Measurements from ENCODE around the gene SERPINE3. TPM values are rescaled to one million over a fixed set of nuclear protein-coding genes. Genes with fewer than 3 reads are reported as not detected.

SERPINE3 gene
- total and polyA plus RNA-seq, 2 donors from 2014 or later = not detected

GRCh38 chr13:51347099-51347498, 7.6 kb downstream of the SERPINE3 start:
- Histone ChIP-seq H3K27ac (ENCODE audit: low read depth in 2 of 2, low read length in 2 of 2) (no peak overlapping the region), H3K9me3 (ENCODE audit: control insufficient read depth in 2 of 3, insufficient read depth in 1 of 3, low read length in 3 of 3) (no peaks in the 10 kb centered on the region), H3K27me3 (ENCODE audit: control insufficient read depth, insufficient read depth, low read length) (no peaks in the 10 kb centered on the region), H3K4me3 (ENCODE audit: low read length in 3 of 3) (no peak overlapping the region), H3K4me1 (ENCODE audit: control insufficient read depth in 2 of 3, insufficient read depth in 2 of 3, low read depth in 1 of 3, low read length in 3 of 3) (peaks cover 0 to 6% (median 0%) of the 10 kb centered on the region in 3 donors), H3K36me3 (ENCODE audit: control insufficient read depth in 2 of 3, insufficient read depth in 3 of 3, low read length in 3 of 3) (no peaks in the 10 kb centered on the region), H3K9ac (ENCODE audit: low read length in 3 of 3) (no peak overlapping the region)
- FAIRE-seq = no peak
- no peak for DNase-seq
- intact Hi-C loops (cut with DNase I) = no loop called here
- TF ChIP-seq CTCF (IDR thresholded peaks at IDR 0.05; ENCODE audit: borderline replicate concordance, extremely low read depth, insufficient read depth) = no peak

- intact Hi-C loops (cut with DNase I) = no loop called here
- no peak for DNase-seq
These were observed 8.8 kb downstream of the SERPINE3 start for GRCh38 chr13:51348069-51348967.

DNA sequence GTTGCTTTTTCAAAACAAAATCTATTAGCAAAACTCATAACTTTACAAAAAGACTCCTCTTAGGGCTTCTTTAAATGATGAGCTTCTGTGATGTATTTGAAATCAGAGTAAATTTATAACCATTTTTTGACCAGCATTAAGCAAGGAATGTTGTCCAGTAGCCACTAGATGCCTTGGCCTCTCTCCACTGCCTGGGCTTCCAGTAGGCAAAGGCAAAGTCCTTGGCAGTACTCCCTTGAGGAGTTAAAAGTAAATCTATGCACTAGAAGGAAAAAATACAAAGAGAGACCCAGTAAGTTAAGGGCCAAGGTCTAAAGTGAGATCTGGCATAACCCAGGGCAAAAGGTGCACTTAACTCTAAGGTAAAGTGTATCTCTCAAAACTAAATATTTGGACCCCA, 9.5 kb downstream of the SERPINE3 start:
- no peaks in the 10 kb centered on the region for H3K36me3 ChIP-seq (ENCODE audit: control insufficient read depth in 2 of 3, insufficient read depth in 3 of 3, low read length in 3 of 3)
- H3K4me1 ChIP-seq (ENCODE audit: control insufficient read depth in 2 of 3, insufficient read depth in 2 of 3, low read depth in 1 of 3, low read length in 3 of 3) = peaks cover 0 to 6% (median 0%) of the 10 kb centered on the region in 3 donors
- intact Hi-C loops (cut with DNase I) = no loop called here
- no peak for DNase-seq
- no peaks in the 10 kb centered on the region for H3K9me3 ChIP-seq (ENCODE audit: control insufficient read depth in 2 of 3, insufficient read depth in 1 of 3, low read length in 3 of 3)
- no peaks in the 10 kb centered on the region for H3K27me3 ChIP-seq (ENCODE audit: control insufficient read depth, insufficient read depth, low read length)
- H3K9ac ChIP-seq (ENCODE audit: low read length in 3 of 3) = no peak overlapping the region
- no peak for FAIRE-seq
- H3K27ac ChIP-seq (ENCODE audit: low read depth in 2 of 2, low read length in 2 of 2) = no peak overlapping the region
- no peak overlapping the region for H3K4me3 ChIP-seq (ENCODE audit: low read length in 3 of 3)
- TF ChIP-seq CTCF (IDR thresholded peaks at IDR 0.05; ENCODE audit: borderline replicate concordance, extremely low read depth, insufficient read depth) = no peak

More at GRCh38 chr13:51348069-51348967, 8.8 kb downstream of the SERPINE3 start:
- Histone ChIP-seq H3K27me3 (ENCODE audit: control insufficient read depth, insufficient read depth, low read length) (no peaks in the 10 kb centered on the region), H3K9me3 (ENCODE audit: control insufficient read depth in 2 of 3, insufficient read depth in 1 of 3, low read length in 3 of 3) (no peaks in the 10 kb centered on the region), H3K4me1 (ENCODE audit: control insufficient read depth in 2 of 3, insufficient read depth in 2 of 3, low read depth in 1 of 3, low read length in 3 of 3) (peaks cover 0 to 6% (median 0%) of the 10 kb centered on the region in 3 donors), H3K4me3 (ENCODE audit: low read length in 3 of 3) (no peak overlapping the region), H3K9ac (ENCODE audit: low read length in 3 of 3) (no peak overlapping the region), H3K27ac (ENCODE audit: low read depth in 2 of 2, low read length in 2 of 2) (no peak overlapping the region), H3K36me3 (ENCODE audit: control insufficient read depth in 2 of 3, insufficient read depth in 3 of 3, low read length in 3 of 3) (no peaks in the 10 kb centered on the region)
- TF ChIP-seq CTCF (IDR thresholded peaks at IDR 0.05; ENCODE audit: borderline replicate concordance, extremely low read depth, insufficient read depth) = no peak
- no peak for FAIRE-seq
